Measurements from ENCODE around the gene CDC42BPG.
A peak's percentile ranks its signal among the peaks of the same experiment; 100 is the strongest.

The CDC42BPG gene

GRCh38 chr11:64814712-64815187 is 29.7 kb downstream of the CDC42BPG start:
- no peak for DNase-seq (ENCODE audit: low spot score)
- no peak for TF ChIP-seq CTCF (IDR thresholded peaks at IDR 0.05; ENCODE audit: extremely low read depth, missing control alignments)

DNA sequence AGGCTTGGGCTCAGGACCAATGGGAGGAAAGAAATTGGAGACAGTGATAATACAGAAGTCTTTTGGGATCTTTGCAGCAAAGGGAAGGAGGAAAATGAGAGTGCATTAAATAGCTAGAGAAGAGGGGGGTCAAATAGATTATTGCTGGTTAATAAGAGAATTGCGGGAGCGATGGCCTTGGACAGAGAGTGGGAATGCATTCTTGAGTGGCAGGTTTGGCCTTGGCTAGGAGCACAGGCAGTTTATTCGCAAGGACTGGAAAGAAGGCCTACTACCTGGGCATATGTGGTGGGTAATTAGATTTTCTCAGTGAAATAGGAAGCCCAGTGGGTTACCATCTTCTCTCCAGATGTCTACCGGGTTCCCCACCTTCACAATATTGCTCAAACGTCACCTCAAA is 30.6 kb downstream of the CDC42BPG start:
- no peak for TF ChIP-seq CTCF (IDR thresholded peaks at IDR 0.05; ENCODE audit: extremely low read depth, missing control alignments)
- no peak for DNase-seq (ENCODE audit: low spot score)

GRCh38 chr11:64810891-64811272 is 33.6 kb downstream of the CDC42BPG start:
- no peak for DNase-seq (ENCODE audit: low spot score)

GRCh38 chr11:64810271-64810890 is 34.1 kb downstream of the CDC42BPG start, which contains the start of gene MEN1:
MEN1 (minus strand) TSS chr11:64810551; CDS start chr11:64810109, 442 bp downstream.
- peak; percentile 92 for DNase-seq (ENCODE audit: low spot score)
- TF ChIP-seq CTCF (IDR thresholded peaks at IDR 0.05; ENCODE audit: extremely low read depth, missing control alignments): no peak

More at GRCh38 chr11:64810891-64811272, 33.6 kb downstream of the CDC42BPG start:
- no peak for TF ChIP-seq CTCF (IDR thresholded peaks at IDR 0.05; ENCODE audit: extremely low read depth, missing control alignments)

- peak; percentile 46 for DNase-seq (ENCODE audit: low spot score)
- no peak for TF ChIP-seq CTCF (IDR thresholded peaks at IDR 0.05; ENCODE audit: extremely low read depth, missing control alignments)
Measured at GRCh38 chr11:64809781-64810241, 34.6 kb downstream of the CDC42BPG start.

DNA sequence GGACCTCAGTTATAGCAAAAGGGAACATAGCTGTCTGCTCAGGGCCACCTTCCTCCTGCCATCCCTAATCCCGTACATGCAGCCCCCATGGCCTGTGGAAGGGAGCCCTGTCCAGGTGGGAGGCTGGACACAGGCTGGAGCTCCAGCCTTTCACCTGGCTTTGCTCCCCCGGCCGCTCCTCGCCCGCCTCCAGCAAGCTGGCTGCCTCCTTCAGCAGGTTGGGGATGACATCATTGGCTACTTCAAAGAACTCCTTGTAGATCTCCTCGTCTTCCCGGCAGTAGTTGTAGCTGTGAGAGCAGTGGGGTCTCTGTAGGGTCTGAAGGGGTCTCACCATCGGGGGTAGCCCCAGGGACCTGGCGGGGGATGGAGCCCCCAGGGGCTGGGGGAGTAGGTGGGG is 39.0 kb downstream of the CDC42BPG start:
- DNase-seq (ENCODE audit: low spot score): no peak
- TF ChIP-seq CTCF (IDR thresholded peaks at IDR 0.05; ENCODE audit: extremely low read depth, missing control alignments): no peak

DNA sequence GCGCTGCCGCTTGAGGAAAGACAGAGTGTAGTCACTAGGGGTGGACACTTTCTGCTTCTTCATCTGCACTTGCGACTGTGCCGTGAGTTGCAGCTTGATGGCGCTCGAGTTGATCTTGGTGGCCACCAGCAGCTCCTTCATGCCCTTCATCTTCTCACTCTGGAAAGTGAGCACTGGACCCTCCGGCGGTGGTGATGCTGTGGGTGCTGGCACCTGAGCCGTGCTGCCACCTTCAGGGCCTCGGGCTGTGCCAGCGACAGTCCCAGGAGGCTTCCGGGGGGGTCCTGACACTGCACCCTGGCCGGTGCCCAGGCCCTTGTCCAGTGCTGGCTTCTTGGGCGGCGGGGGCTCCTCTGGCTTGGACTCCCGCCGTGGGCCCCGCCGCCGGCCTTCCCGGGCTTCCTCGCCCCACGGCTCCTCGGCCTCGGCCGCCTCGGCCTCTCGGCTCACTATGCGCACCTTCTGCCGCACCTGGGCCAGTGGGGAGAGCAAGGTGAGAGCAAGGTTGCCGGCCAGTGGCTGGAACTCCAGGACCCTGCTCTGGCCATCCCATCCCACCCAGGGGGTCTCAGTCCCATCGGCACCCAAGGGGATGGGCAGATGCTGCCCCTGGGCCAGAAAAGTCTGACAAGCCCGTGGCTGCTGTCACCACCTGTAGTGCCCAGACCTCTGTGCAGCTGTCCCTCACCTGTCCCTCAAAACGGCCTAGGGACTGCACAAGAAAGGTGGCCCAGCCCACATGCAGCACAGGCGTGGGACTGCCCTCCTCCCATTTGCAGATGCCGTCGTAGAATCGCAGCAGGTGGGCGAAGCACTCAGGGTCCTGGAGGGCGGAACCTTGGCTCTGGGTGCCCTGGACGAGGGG is 39.9 kb downstream of the CDC42BPG start:
- no peak for DNase-seq (ENCODE audit: low spot score)
- no peak for TF ChIP-seq CTCF (IDR thresholded peaks at IDR 0.05; ENCODE audit: extremely low read depth, missing control alignments)
